Neuronal stem cell (in vitro differentiated cells): ENCODE results near the gene EN2.

Experiments used
- DNase-seq: peaks from one replicate; pipeline ENCODE4 v3.0.0-alpha.2; 2013; ENCODE audit warnings: low spot score
- H2AFZ ChIP-seq: one replicate; pipeline ENCODE4 v1.6.1; 2013; ENCODE audit warnings: mild to moderate bottlenecking, low read length, inconsistent platforms
- H2AK5ac ChIP-seq: 2 replicates; pipeline ENCODE4 v1.6.1; 2013; ENCODE audit warnings: low read depth, mild to moderate bottlenecking, inconsistent platforms, low read length, moderate library complexity, mixed read lengths
- H2BK120ac ChIP-seq: 2 replicates; pipeline ENCODE4 v1.6.1; 2013; ENCODE audit warnings: low read depth, mild to moderate bottlenecking, inconsistent platforms, low read length, moderate library complexity, mixed read lengths
- H2BK12ac ChIP-seq: one replicate; pipeline ENCODE4 v1.6.1; 2013; ENCODE audit warnings: low read length, inconsistent platforms
- H2BK15ac ChIP-seq: 2 replicates; pipeline ENCODE4 v1.6.1; 2013; ENCODE audit warnings: mild to moderate bottlenecking, low read length, inconsistent platforms, mixed read lengths
- H2BK5ac ChIP-seq: one replicate; pipeline ENCODE4 v1.6.1; 2013; ENCODE audit warnings: inconsistent platforms, mild to moderate bottlenecking, low read length, moderate library complexity
- H3K14ac ChIP-seq: one replicate; pipeline ENCODE4 v1.6.1; 2013; ENCODE audit warnings: low read length, inconsistent platforms
- H3K18ac ChIP-seq: 2 replicates; pipeline ENCODE4 v1.6.1; 2013; ENCODE audit warnings: low read length, inconsistent platforms
- H3K23ac ChIP-seq: 2 replicates; pipeline ENCODE4 v1.6.1; 2013; ENCODE audit warnings: low read depth, mild to moderate bottlenecking, mixed read lengths, low read length, inconsistent platforms; ENCODE audit not compliant: poor library complexity
- H3K27ac ChIP-seq: replicated peaks from 3 replicates; pipeline ENCODE4 v1.5.1; 2013; ENCODE audit warnings: low read length, inconsistent platforms
- H3K27me3 ChIP-seq, 3 experiments: 2 replicates each; pipeline ENCODE4 v1.6.1; 2013; ENCODE audit warnings: low read length in 3 of 3, mild to moderate bottlenecking in 2 of 3, inconsistent platforms in 1 of 3, low read depth in 1 of 3, mixed read lengths in 1 of 3, moderate library complexity in 1 of 3; ENCODE audit not compliant: control insufficient read depth in 3 of 3, insufficient read depth in 3 of 3
- H3K36me3 ChIP-seq, 2 donors: replicated peaks in 1 of 2; 2 replicates each; pipeline ENCODE4 v1.6.1; 2013; ENCODE audit warnings: low read length in 2 of 2; ENCODE audit not compliant: control insufficient read depth in 2 of 2, insufficient read depth in 2 of 2
- H3K4ac ChIP-seq: 2 replicates; pipeline ENCODE4 v1.6.1; 2013; ENCODE audit warnings: inconsistent platforms, mild to moderate bottlenecking, low read length, moderate library complexity
- H3K4me1 ChIP-seq, 2 donors: 1 replicate in 1 of 2; 2 replicates in 1 of 2; pipeline ENCODE4 v1.6.1; 2013; ENCODE audit warnings: low read length in 2 of 2, low read depth in 1 of 2; ENCODE audit not compliant: control insufficient read depth in 2 of 2, insufficient read depth in 1 of 2
- H3K4me2 ChIP-seq: one replicate; pipeline ENCODE4 v1.6.1; 2013; ENCODE audit warnings: mild to moderate bottlenecking, low read length, inconsistent platforms; ENCODE audit not compliant: insufficient read depth, poor library complexity, severe bottlenecking
- H3K4me3 ChIP-seq, 2 donors: 2 replicates each; pipeline ENCODE4 v1.5.1; 2013; ENCODE audit warnings: low read length in 2 of 2, mild to moderate bottlenecking in 2 of 2, inconsistent platforms in 1 of 2, moderate library complexity in 1 of 2
- H3K79me1 ChIP-seq: one replicate; pipeline ENCODE4 v1.6.1; 2013; ENCODE audit warnings: low read depth, mild to moderate bottlenecking, inconsistent platforms, low read length, moderate library complexity
- H3K9ac ChIP-seq: one replicate; pipeline ENCODE4 v1.6.1; 2013; ENCODE audit warnings: mild to moderate bottlenecking, low read depth, low read length, inconsistent platforms; ENCODE audit not compliant: poor library complexity
- H3K9me3 ChIP-seq, 2 donors: replicated peaks in 1 of 2; 2 replicates each; pipeline versions ENCODE3 to v1.6.1; 2013; ENCODE audit warnings: low read length in 2 of 2, mild to moderate bottlenecking in 2 of 2, inconsistent platforms in 1 of 2, low read depth in 1 of 2, mixed read lengths in 1 of 2, moderate library complexity in 1 of 2; ENCODE audit not compliant: control insufficient read depth in 2 of 2, insufficient read depth in 1 of 2
- H4K8ac ChIP-seq: one replicate; pipeline ENCODE4 v1.6.1; 2013; ENCODE audit warnings: low read depth, mild to moderate bottlenecking, inconsistent platforms, low read length, moderate library complexity
- H4K91ac ChIP-seq: one replicate; pipeline ENCODE4 v1.6.1; 2013; ENCODE audit warnings: low read length, low read depth, mild to moderate bottlenecking, inconsistent platforms; ENCODE audit not compliant: poor library complexity
- WGBS, 2 donors: extraction: QIAGEN DNeasy Blood & Tissue Kit; methylation state at CpG; one replicate each; pipeline ENCODE4 v1.1.7; 2013; ENCODE audit warnings: missing lambda C conversion rate in 2 of 2, mixed read lengths in 1 of 2; ENCODE audit not compliant: insufficient read length in 2 of 2, insufficient replicate concordance in 1 of 2; ENCODE audit errors: extremely low coverage in 2 of 2; 5-methylcytosine and 5-hydroxymethylcytosine counted together

The EN2 gene

DNA sequence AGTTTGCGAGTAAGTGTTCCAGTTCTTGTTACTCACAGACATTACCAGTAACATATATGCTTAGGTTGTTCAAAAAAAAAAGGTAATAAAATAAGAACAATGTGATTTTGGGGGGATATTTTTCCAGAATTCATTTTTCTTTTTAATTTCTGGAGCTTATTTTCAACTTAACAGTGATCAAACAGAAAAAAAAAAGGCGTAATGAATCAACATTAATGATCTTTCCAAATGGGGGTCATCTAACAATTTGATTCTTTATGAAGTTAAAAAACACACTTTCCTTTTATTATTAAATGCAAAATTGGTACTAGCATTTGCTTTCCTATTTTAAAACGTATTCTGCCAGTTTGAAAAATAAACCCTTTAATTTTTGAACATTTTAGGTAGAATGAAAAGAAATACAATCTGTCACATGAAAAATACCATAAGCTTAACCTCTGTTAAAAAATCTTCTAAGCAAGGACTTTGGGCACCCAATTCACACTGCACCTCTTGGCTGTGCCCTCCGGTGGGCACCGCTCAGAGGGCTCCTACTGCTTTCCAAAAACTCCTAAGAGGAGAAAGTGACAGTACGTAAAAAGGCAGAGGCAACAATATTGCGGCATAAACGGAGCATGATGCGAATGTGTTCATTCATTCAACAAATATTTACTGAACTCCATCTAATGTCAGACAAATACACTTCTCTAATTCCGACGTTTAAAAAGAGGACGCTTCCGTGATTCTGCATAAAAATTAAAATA is 55.8 kb downstream of the EN2 start:
- H3K14ac ChIP-seq, result no peak overlapping the region
- WGBS, 2 donors, result no CpG with 5 or more reads among the region's 13 CpGs
- H3K23ac ChIP-seq, result no peak overlapping the region
- peaks cover 0 to 71% (median 12%) of the 10 kb centered on the region in 3 experiments for H3K27me3 ChIP-seq
- H2AFZ ChIP-seq, result no peak overlapping the region
- H2BK120ac ChIP-seq, result no peak overlapping the region
- H2BK15ac ChIP-seq, result no peak overlapping the region
- H2BK12ac ChIP-seq, result no peak overlapping the region
- H3K36me3 ChIP-seq, result peaks cover 0 to 25% of the 10 kb centered on the region in 2 donors
- H3K4me2 ChIP-seq, result no peak overlapping the region
- no peak overlapping the region for H3K4ac ChIP-seq
- no peak overlapping the region for H2AK5ac ChIP-seq
- H3K9me3 ChIP-seq, result peaks cover 0 to 8% of the 10 kb centered on the region in 2 donors
- no peak overlapping the region for H3K18ac ChIP-seq
- H3K4me3 ChIP-seq, result no peak overlapping the region
- no peaks in the 10 kb centered on the region for H3K79me1 ChIP-seq
- H2BK5ac ChIP-seq, result no peak overlapping the region
- H4K91ac ChIP-seq, result no peak overlapping the region
- no peak overlapping the region for H3K27ac ChIP-seq
- DNase-seq, result no peak
- H3K4me1 ChIP-seq, result peaks cover 0 to 13% of the 10 kb centered on the region in 2 donors
- no peak overlapping the region for H3K9ac ChIP-seq
- no peak overlapping the region for H4K8ac ChIP-seq

DNA sequence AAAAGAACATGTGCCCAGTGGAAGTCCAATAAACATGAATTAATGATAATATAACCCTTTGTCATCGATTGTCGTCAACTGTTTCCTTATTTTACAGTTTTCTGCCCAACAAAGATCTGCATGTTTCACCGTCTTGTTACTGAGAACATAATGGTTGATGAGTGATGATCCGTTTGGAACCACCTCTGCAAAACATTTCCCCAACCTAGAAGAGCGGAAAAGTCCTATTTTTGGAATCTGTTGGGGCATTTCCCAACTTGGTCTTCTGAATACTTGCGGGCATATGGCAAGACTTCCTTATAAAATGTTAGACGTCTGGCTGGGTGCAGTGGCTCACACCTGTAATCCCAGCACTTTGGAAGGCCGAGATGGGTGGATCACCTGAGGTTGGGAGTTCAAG is 56.4 kb downstream of the EN2 start:
- H3K36me3 ChIP-seq, result peaks cover 0 to 25% of the 10 kb centered on the region in 2 donors
- no peak overlapping the region for H3K4ac ChIP-seq
- H3K4me3 ChIP-seq, result no peak overlapping the region
- peaks cover 0 to 12% of the 10 kb centered on the region in 2 donors for H3K9me3 ChIP-seq
- no peak overlapping the region for H4K8ac ChIP-seq
- no peak overlapping the region for H3K4me2 ChIP-seq
- H3K18ac ChIP-seq, result no peak overlapping the region
- H3K14ac ChIP-seq, result no peak overlapping the region
- WGBS, 2 donors, result no CpG with 5 or more reads among the region's 8 CpGs
- H3K27me3 ChIP-seq, result peaks cover 0 to 66% (median 9%) of the 10 kb centered on the region in 3 experiments
- H3K27ac ChIP-seq, result no peak overlapping the region
- H2BK5ac ChIP-seq, result no peak overlapping the region
- H2BK12ac ChIP-seq, result no peak overlapping the region
- no peak for DNase-seq
- no peak overlapping the region for H2BK120ac ChIP-seq
- no peak overlapping the region for H4K91ac ChIP-seq
- peaks cover 0 to 13% of the 10 kb centered on the region in 2 donors for H3K4me1 ChIP-seq
- H3K79me1 ChIP-seq, result no peaks in the 10 kb centered on the region
- H3K9ac ChIP-seq, result no peak overlapping the region
- H2AK5ac ChIP-seq, result no peak overlapping the region
- no peak overlapping the region for H3K23ac ChIP-seq
- H2BK15ac ChIP-seq, result no peak overlapping the region
- no peak overlapping the region for H2AFZ ChIP-seq
